Caco-2 (cell line): ENCODE measurements around the gene C22orf31. TPM values are rescaled to one million over a fixed set of nuclear protein-coding genes. Genes with fewer than 3 reads are reported as not detected.
"Not testable (repeated sequence)": the region's sequence is repeated elsewhere in the genome, so short reads cannot be mapped to it uniquely, and the experiment has no call there.

Experiments
- BruUV-seq: library from RNA; stranded (reverse); fragments of 400-500 nt; replicated peaks from 2 replicates; lab custom pipeline; 2021; lab: Mats Ljungman, UMichigan
- CTCF ChIA-PET: fragments of 300-600 bp; sonication (Branson Sonifier 250); formaldehyde crosslinking; loops from one replicate; lab custom pipeline; 2022; ENCODE audit warnings: antibody characterized with exemption; lab: Charles Lee
- POLR2A ChIA-PET: fragments of 300-600 bp; sonication (Branson Sonifier 250); formaldehyde crosslinking; loops from one replicate; lab custom pipeline; 2022; ENCODE audit warnings: antibody characterized with exemption; lab: Charles Lee
- DNase-seq, 2 experiments: peaks; one replicate each; pipeline versions ENCODE4 v3.0.0 to v3.0.0-alpha.2; 2020 to 2022
- H3K27me3 ChIP-seq: replicated peaks from 2 replicates; pipeline ENCODE4 v1.6.0; 2011; ENCODE audit warnings: low read length; ENCODE audit not compliant: control insufficient read depth, insufficient read depth
- H3K36me3 ChIP-seq: 2 replicates; pipeline ENCODE4 v1.5.1; 2011; ENCODE audit warnings: low read length; ENCODE audit not compliant: control insufficient read depth, insufficient read depth
- H3K4me1 ChIP-seq: fragments of 250-450 bp; sonication (Bioruptor Pico); 2 replicates; pipeline ENCODE4 v1.5.1; 2020; ENCODE audit warnings: mild to moderate bottlenecking
- H3K4me3 ChIP-seq: 2 replicates; pipeline ENCODE4 v1.5.1; 2011; ENCODE audit warnings: low read depth, mild to moderate bottlenecking, control low read depth, low read length
- H3K9me3 ChIP-seq: fragments of 250-450 bp; sonication (Bioruptor Pico); 2 replicates; pipeline ENCODE4 v1.5.1; 2020; ENCODE audit warnings: mild to moderate bottlenecking, moderate library complexity
- H3K27ac Mint-ChIP-seq: one replicate; pipeline ENCODE4 v1.8.0; 2022; ENCODE audit warnings: mixed read lengths; ENCODE audit not compliant: unreplicated experiment
- H3K27me3 Mint-ChIP-seq: one replicate; pipeline ENCODE4 v1.8.0; 2022; ENCODE audit warnings: mixed read lengths; ENCODE audit not compliant: insufficient read depth, unreplicated experiment
- H3K36me3 Mint-ChIP-seq: one replicate; pipeline ENCODE4 v1.8.0; 2022; ENCODE audit warnings: mild to moderate bottlenecking, mixed read lengths; ENCODE audit not compliant: insufficient read depth, unreplicated experiment
- H3K4me1 Mint-ChIP-seq: one replicate; pipeline ENCODE4 v1.8.0; 2022; ENCODE audit warnings: low read depth, mixed read lengths; ENCODE audit not compliant: unreplicated experiment
- H3K4me3 Mint-ChIP-seq: one replicate; pipeline ENCODE4 v1.8.0; 2022; ENCODE audit warnings: mild to moderate bottlenecking, moderate library complexity, mixed read lengths; ENCODE audit not compliant: unreplicated experiment
- H3K9me3 Mint-ChIP-seq: one replicate; pipeline ENCODE4 v1.8.0; 2022; ENCODE audit warnings: mixed read lengths; ENCODE audit not compliant: unreplicated experiment
- CTCF ChIP-seq, 2 experiments: fragments of 200-600 bp in 1 of 2; IDR thresholded peaks; 1 replicate in 1 of 2; 2 replicates in 1 of 2; pipeline versions ENCODE4 v1.5.1 to v1.8.0; 2011 to 2022; ENCODE audit warnings: antibody characterized with exemption in 1 of 2, control low read depth in 1 of 2, inconsistent platforms in 1 of 2, low read depth in 1 of 2, low read length in 1 of 2, mild to moderate bottlenecking in 1 of 2, moderate library complexity in 1 of 2; ENCODE audit not compliant: insufficient read depth in 1 of 2, severe bottlenecking in 1 of 2, unreplicated experiment in 1 of 2
- intact Hi-C: fragments of 100-400 bp; cut with micrococcal nuclease; formaldehyde crosslinking; loops from one replicate; pipeline ENCODE4 v1.10.0; 2022; ENCODE audit not compliant: unreplicated experiment
- total RNA-seq: library from RNA; stranded (reverse); gene quantifications from 2 replicates; pipeline ENCODE4 v1.2.3, GENCODE V29; 2022

Gene C22orf31
- total RNA-seq, 1 experiment from 2014 or later, result not detected

GRCh38 chr22:29041408-29041807, 20.2 kb downstream of the C22orf31 start:
- Histone ChIP-seq H3K9me3 (no peaks in the 10 kb centered on the region), H3K4me1 (peaks cover 38% of the 10 kb centered on the region), H3K27me3 (no peaks in the 10 kb centered on the region), H3K4me3 (no peak overlapping the region), H3K36me3 (peaks cover 6% of the 10 kb centered on the region)
- no peak for TF ChIP-seq CTCF (IDR thresholded peaks at IDR 0.05; ENCODE audit: insufficient read depth in 1 of 2, low read depth in 1 of 2, low read length in 1 of 2, severe bottlenecking in 1 of 2, unreplicated experiment in 1 of 2)
- Mint-ChIP-seq H3K4me3 (no peak overlapping the region), H3K4me1 (peaks cover 7% of the 10 kb centered on the region), H3K27me3 (no peaks in the 10 kb centered on the region), H3K9me3 (no peaks in the 10 kb centered on the region), H3K36me3 (peaks cover 66% of the 10 kb centered on the region), H3K27ac (no peak overlapping the region)
- intact Hi-C loops, result loop anchor here (2.0 to 5.0 kb wide), 3 partner anchors 49 to 439 kb away; no protein-coding TSS in a partner anchor
- ChIA-PET POLR2A (no interaction called here), CTCF (interaction anchor here (1.5 to 2.4 kb wide), 4 partner anchors 99 to 186 kb away, joined by 5 to 27 read pairs (median 10); no protein-coding TSS in a partner anchor)
- no TSS peak for BruUV-seq
- DNase-seq, result no peak

- intact Hi-C loops, result loop anchor here (1.0 to 5.0 kb wide), 5 partner anchors 48 to 438 kb away; no protein-coding TSS in a partner anchor
- Mint-ChIP-seq H3K27me3 (no peaks in the 10 kb centered on the region), H3K9me3 (no peaks in the 10 kb centered on the region), H3K4me3 (no peak overlapping the region), H3K36me3 (peaks cover 59% of the 10 kb centered on the region), H3K4me1 (peaks cover 7% of the 10 kb centered on the region), H3K27ac (no peak overlapping the region)
- peak; percentile 90 to 93 for TF ChIP-seq CTCF (IDR thresholded peaks at IDR 0.05; ENCODE audit: insufficient read depth in 1 of 2, low read depth in 1 of 2, low read length in 1 of 2, severe bottlenecking in 1 of 2, unreplicated experiment in 1 of 2)
- Histone ChIP-seq H3K4me3 (no peak overlapping the region), H3K9me3 (no peaks in the 10 kb centered on the region), H3K27me3 (no peaks in the 10 kb centered on the region), H3K36me3 (peaks cover 6% of the 10 kb centered on the region), H3K4me1 (peaks cover 38% of the 10 kb centered on the region)
- BruUV-seq, result no TSS peak
- ChIA-PET POLR2A (interaction anchor here (0.5 to 1.0 kb wide), 2 partner anchors 113 to 240 kb away, joined by 3 read pairs; partner anchors contain the start of gene XBP1), CTCF (interaction anchor here (0.6 to 2.4 kb wide), 25 partner anchors 29 to 440 kb away, joined by 3 to 27 read pairs (median 4); partner anchors contain the start of genes CCDC117 and ZNRF3)
- peak; percentile 56 to 63 for DNase-seq
Measured at GRCh38 chr22:29040385-29041275, 21.0 kb downstream of the C22orf31 start.

GRCh38 chr22:29039684-29040083, 21.9 kb downstream of the C22orf31 start:
- H3K4me3 Mint-ChIP-seq, DNase-seq, H3K9me3 ChIP-seq, BruUV-seq, H3K27me3 Mint-ChIP-seq, H3K9me3 Mint-ChIP-seq, H3K27me3 ChIP-seq, H3K36me3 ChIP-seq, POLR2A ChIA-PET, H3K4me1 Mint-ChIP-seq, H3K4me3 ChIP-seq: not testable (repeated sequence)
- CTCF ChIA-PET, result interaction anchor here (0.6 to 2.4 kb wide), 8 partner anchors 14 to 439 kb away, joined by 3 to 13 read pairs (median 4); partner anchors contain the start of gene ZNRF3
- peak overlapping the region; percentile 81 for H3K27ac Mint-ChIP-seq
- peaks cover 52% of the 10 kb centered on the region for H3K36me3 Mint-ChIP-seq
- intact Hi-C loops, result loop anchor here (1.0 to 5.0 kb wide), 5 partner anchors 47 to 437 kb away; no protein-coding TSS in a partner anchor
- H3K4me1 ChIP-seq, result peaks cover 38% of the 10 kb centered on the region
